KMS-11 (cell line): ENCODE data around the gene CLDN19.
"Not testable (repeated sequence)": the region's sequence is repeated elsewhere in the genome, so short reads cannot be mapped to it uniquely, and the experiment has no call there.

Source experiments
- H2AFZ ChIP-seq: fragments of 200-600 bp; sonication (generic); 2 replicates; pipeline ENCODE4 v1.6.1; 2016; ENCODE audit warnings: antibody characterized with exemption, mixed run types, low read depth
- H3K27ac ChIP-seq: fragments of 200-600 bp; sonication (generic); 2 replicates; pipeline ENCODE4 v1.6.1; 2016; ENCODE audit warnings: mild to moderate bottlenecking, mixed run types
- H3K27me3 ChIP-seq: fragments of 200-600 bp; sonication (generic); 2 replicates; pipeline ENCODE4 v1.6.1; 2017; ENCODE audit warnings: mild to moderate bottlenecking, low read depth, mixed run types, moderate library complexity; ENCODE audit not compliant: insufficient read depth
- H3K36me3 ChIP-seq: fragments of 200-600 bp; sonication (generic); 2 replicates; pipeline ENCODE4 v1.6.1; 2017; ENCODE audit warnings: mild to moderate bottlenecking, mixed run types; ENCODE audit not compliant: insufficient read depth
- H3K4me1 ChIP-seq: fragments of 200-600 bp; sonication (generic); 2 replicates; pipeline ENCODE4 v1.6.1; 2016; ENCODE audit warnings: mild to moderate bottlenecking, low read depth, mixed run types; ENCODE audit not compliant: poor library complexity, severe bottlenecking
- H3K4me2 ChIP-seq: fragments of 200-600 bp; sonication (generic); 2 replicates; pipeline ENCODE4 v1.7.0; 2016; ENCODE audit warnings: mild to moderate bottlenecking, mixed run types
- H3K4me3 ChIP-seq: fragments of 200-600 bp; sonication (generic); IDR thresholded peaks from 2 replicates; pipeline ENCODE4 v1.6.1; 2017; ENCODE audit warnings: low read depth, low read length, mixed read lengths; ENCODE audit not compliant: insufficient read depth
- H3K79me2 ChIP-seq: fragments of 200-600 bp; sonication (generic); 2 replicates; pipeline ENCODE4 v1.6.1; 2016; ENCODE audit warnings: low read depth, mixed run types; ENCODE audit not compliant: insufficient read depth
- H3K9ac ChIP-seq: fragments of 200-600 bp; sonication (generic); 2 replicates; pipeline ENCODE4 v1.6.1; 2016; ENCODE audit warnings: mild to moderate bottlenecking, mixed run types
- H4K20me1 ChIP-seq: fragments of 200-600 bp; sonication (generic); 2 replicates; pipeline ENCODE4 v1.6.1; 2016; ENCODE audit warnings: mild to moderate bottlenecking, mixed run types; ENCODE audit not compliant: insufficient read depth
- CTCF ChIP-seq: fragments of 200-600 bp; sonication (generic); conservative IDR thresholded peaks from 2 replicates; pipeline ENCODE4 v1.6.1; 2017; ENCODE audit warnings: low read depth, mild to moderate bottlenecking, antibody characterized with exemption, low read length, moderate library complexity, mixed read lengths

Gene CLDN19

GRCh38 chr1:42757892-42758275, 17.8 kb upstream of the CLDN19 start:
- Histone ChIP-seq H3K36me3 (no peaks in the 10 kb centered on the region), H3K4me3 (no peak overlapping the region), H3K27ac (no peak overlapping the region), H2AFZ (no peak overlapping the region), H3K9ac (no peak overlapping the region), H3K27me3 (no peaks in the 10 kb centered on the region), H4K20me1 (no peaks in the 10 kb centered on the region), H3K79me2 (no peaks in the 10 kb centered on the region), H3K4me1 (peaks cover 3% of the 10 kb centered on the region), H3K4me2 (no peak overlapping the region)
- TF ChIP-seq CTCF = no peak

- H3K27me3 ChIP-seq = no peaks in the 10 kb centered on the region
- no peaks in the 10 kb centered on the region for H3K79me2 ChIP-seq
- H4K20me1 ChIP-seq = no peaks in the 10 kb centered on the region
- no peak overlapping the region for H2AFZ ChIP-seq
- H3K36me3 ChIP-seq = no peaks in the 10 kb centered on the region
- peak; percentile 76 for TF ChIP-seq CTCF
- peaks cover 3% of the 10 kb centered on the region for H3K4me1 ChIP-seq
- H3K4me2 ChIP-seq = no peak overlapping the region
- no peak overlapping the region for H3K27ac ChIP-seq
- no peak overlapping the region for H3K9ac ChIP-seq
- no peak overlapping the region for H3K4me3 ChIP-seq
Observed at GRCh38 chr1:42756956-42757891, 17.2 kb upstream of the CLDN19 start.

GRCh38 chr1:42753070-42753469, 13.0 kb upstream of the CLDN19 start:
- Histone ChIP-seq H3K9ac (no peak overlapping the region), H3K36me3 (no peaks in the 10 kb centered on the region), H3K27ac (no peak overlapping the region), H3K4me1 (peaks cover 3% of the 10 kb centered on the region), H3K4me2 (no peak overlapping the region), H3K4me3 (no peak overlapping the region), H3K79me2 (no peaks in the 10 kb centered on the region), H2AFZ (no peak overlapping the region), H4K20me1 (no peaks in the 10 kb centered on the region), H3K27me3 (no peaks in the 10 kb centered on the region)
- no peak for TF ChIP-seq CTCF

- no peak overlapping the region for H3K4me3 ChIP-seq
- no peaks in the 10 kb centered on the region for H3K79me2 ChIP-seq
- H3K27ac ChIP-seq = no peak overlapping the region
- no peaks in the 10 kb centered on the region for H4K20me1 ChIP-seq
- no peaks in the 10 kb centered on the region for H3K36me3 ChIP-seq
- H3K4me2 ChIP-seq = no peak overlapping the region
- no peak overlapping the region for H2AFZ ChIP-seq
- H3K4me1 ChIP-seq = peaks cover 3% of the 10 kb centered on the region
- H3K9ac ChIP-seq = no peak overlapping the region
- no peaks in the 10 kb centered on the region for H3K27me3 ChIP-seq
- TF ChIP-seq CTCF = no peak
Observed at GRCh38 chr1:42752284-42752683, 12.2 kb upstream of the CLDN19 start.

- H3K27me3 ChIP-seq, H3K27ac ChIP-seq, H3K9ac ChIP-seq, H3K79me2 ChIP-seq, H3K4me1 ChIP-seq, H3K4me3 ChIP-seq, H3K36me3 ChIP-seq, H4K20me1 ChIP-seq, H2AFZ ChIP-seq, H3K4me2 ChIP-seq: not testable (repeated sequence)
Observed at GRCh38 chr1:42751511-42752070, 11.6 kb upstream of the CLDN19 start.
